ENCODE measurements around the gene GEN1.
A peak's percentile ranks its signal among the peaks of the same experiment; 100 is the strongest.

Gene GEN1

GRCh38 chr2:17827785-17828184 is 73.8 kb downstream of the GEN1 start:
- no peak for DNase-seq

GRCh38 chr2:17830053-17831034 is 76.4 kb downstream of the GEN1 start:
- peak; percentile 20 to 38 for DNase-seq

- DNase-seq = no peak
Measured at GRCh38 chr2:17835516-17835915, 81.6 kb downstream of the GEN1 start.
